ENCODE data around the gene HMCN1.
A peak's percentile ranks its signal among the peaks of the same experiment; 100 is the strongest.

The HMCN1 gene

GRCh38 chr1:185895208-185895900 lies 161.2 kb downstream of the HMCN1 start:
- Histone ChIP-seq H3K9me3 (ENCODE audit: control insufficient read depth, insufficient read depth, low read length) (no peaks in the 10 kb centered on the region), H3K4me1 (ENCODE audit: control insufficient read depth, insufficient read depth, low read length) (no peaks in the 10 kb centered on the region), H3K4me3 (ENCODE audit: low read length) (no peak overlapping the region), H3K27ac (ENCODE audit: low read length) (no peak overlapping the region), H3K27me3 (ENCODE audit: control insufficient read depth, insufficient read depth, low read length) (no peaks in the 10 kb centered on the region), H3K36me3 (ENCODE audit: control insufficient read depth, insufficient read depth, low read length) (no peaks in the 10 kb centered on the region)
- DNase-seq (ENCODE audit: low read depth, low spot score), result no peak
- WGBS (ENCODE audit: insufficient coverage, insufficient read length), result no CpG with 5 or more reads among the region's 1 CpG

- H3K36me3 ChIP-seq (ENCODE audit: control insufficient read depth, insufficient read depth, low read length), result no peaks in the 10 kb centered on the region
- H3K4me1 ChIP-seq (ENCODE audit: control insufficient read depth, insufficient read depth, low read length), result no peaks in the 10 kb centered on the region
- no peaks in the 10 kb centered on the region for H3K9me3 ChIP-seq (ENCODE audit: control insufficient read depth, insufficient read depth, low read length)
- no peak overlapping the region for H3K4me3 ChIP-seq (ENCODE audit: low read length)
- H3K27ac ChIP-seq (ENCODE audit: low read length), result no peak overlapping the region
- H3K27me3 ChIP-seq (ENCODE audit: control insufficient read depth, insufficient read depth, low read length), result no peaks in the 10 kb centered on the region
- DNase-seq (ENCODE audit: low read depth, low spot score), result no peak
Observed at GRCh38 chr1:185896863-185897262, 162.7 kb downstream of the HMCN1 start.

- no peak for DNase-seq (ENCODE audit: low read depth, low spot score)
- no peak overlapping the region for H3K27ac ChIP-seq (ENCODE audit: low read length)
- no peaks in the 10 kb centered on the region for H3K9me3 ChIP-seq (ENCODE audit: control insufficient read depth, insufficient read depth, low read length)
- no CpG with 5 or more reads among the region's 1 CpG for WGBS (ENCODE audit: insufficient coverage, insufficient read length)
- no peaks in the 10 kb centered on the region for H3K27me3 ChIP-seq (ENCODE audit: control insufficient read depth, insufficient read depth, low read length)
- H3K36me3 ChIP-seq (ENCODE audit: control insufficient read depth, insufficient read depth, low read length), result no peaks in the 10 kb centered on the region
- no peaks in the 10 kb centered on the region for H3K4me1 ChIP-seq (ENCODE audit: control insufficient read depth, insufficient read depth, low read length)
- no peak overlapping the region for H3K4me3 ChIP-seq (ENCODE audit: low read length)
Observed at GRCh38 chr1:185906186-185906585, 172.0 kb downstream of the HMCN1 start.

GRCh38 chr1:185907246-185907645 lies 173.1 kb downstream of the HMCN1 start:
- Histone ChIP-seq H3K36me3 (ENCODE audit: control insufficient read depth, insufficient read depth, low read length) (no peaks in the 10 kb centered on the region), H3K4me1 (ENCODE audit: control insufficient read depth, insufficient read depth, low read length) (no peaks in the 10 kb centered on the region; the same call in 1 of the 2 replicates), H3K4me3 (ENCODE audit: low read length) (no peak overlapping the region), H3K27me3 (ENCODE audit: control insufficient read depth, insufficient read depth, low read length) (no peaks in the 10 kb centered on the region), H3K27ac (ENCODE audit: low read length) (no peak overlapping the region), H3K9me3 (ENCODE audit: control insufficient read depth, insufficient read depth, low read length) (no peaks in the 10 kb centered on the region)
- DNase-seq (ENCODE audit: low read depth, low spot score), result no peak
- WGBS (ENCODE audit: insufficient coverage, insufficient read length), result no CpG with 5 or more reads among the region's 2 CpGs

GRCh38 chr1:185911978-185912377 lies 177.8 kb downstream of the HMCN1 start:
- WGBS (ENCODE audit: insufficient coverage, insufficient read length), result no CpG with 5 or more reads among the region's 4 CpGs
- H3K36me3 ChIP-seq (ENCODE audit: control insufficient read depth, insufficient read depth, low read length), result no peaks in the 10 kb centered on the region
- H3K4me1 ChIP-seq (ENCODE audit: control insufficient read depth, insufficient read depth, low read length), result peaks cover 4% of the 10 kb centered on the region; the same call in 1 of the 2 replicates
- no peak overlapping the region for H3K27ac ChIP-seq (ENCODE audit: low read length)
- H3K27me3 ChIP-seq (ENCODE audit: control insufficient read depth, insufficient read depth, low read length), result no peaks in the 10 kb centered on the region
- DNase-seq (ENCODE audit: low read depth, low spot score), result no peak
- H3K9me3 ChIP-seq (ENCODE audit: control insufficient read depth, insufficient read depth, low read length), result no peaks in the 10 kb centered on the region
- H3K4me3 ChIP-seq (ENCODE audit: low read length), result no peak overlapping the region

- peak; percentile 71 for DNase-seq (ENCODE audit: low read depth, low spot score)
- no peak overlapping the region for H3K4me3 ChIP-seq (ENCODE audit: low read length)
Observed at GRCh38 chr1:185912504-185912903, 178.3 kb downstream of the HMCN1 start.

GRCh38 chr1:185914089-185914488 lies 179.9 kb downstream of the HMCN1 start:
- WGBS (ENCODE audit: insufficient coverage, insufficient read length), result no CpG with 5 or more reads among the region's 1 CpG
- Histone ChIP-seq H3K36me3 (ENCODE audit: control insufficient read depth, insufficient read depth, low read length) (no peaks in the 10 kb centered on the region), H3K27me3 (ENCODE audit: control insufficient read depth, insufficient read depth, low read length) (no peaks in the 10 kb centered on the region), H3K9me3 (ENCODE audit: control insufficient read depth, insufficient read depth, low read length) (no peaks in the 10 kb centered on the region), H3K27ac (ENCODE audit: low read length) (no peak overlapping the region), H3K4me3 (ENCODE audit: low read length) (no peak overlapping the region), H3K4me1 (ENCODE audit: control insufficient read depth, insufficient read depth, low read length) (peaks cover 5% of the 10 kb centered on the region; the same call in 1 of the 2 replicates)
- DNase-seq (ENCODE audit: low read depth, low spot score), result no peak

More at GRCh38 chr1:185912504-185912903, 178.3 kb downstream of the HMCN1 start:
- Histone ChIP-seq H3K27ac (ENCODE audit: low read length) (no peak overlapping the region), H3K27me3 (ENCODE audit: control insufficient read depth, insufficient read depth, low read length) (no peaks in the 10 kb centered on the region), H3K4me1 (ENCODE audit: control insufficient read depth, insufficient read depth, low read length) (peaks cover 4% of the 10 kb centered on the region; the same call in 1 of the 2 replicates), H3K9me3 (ENCODE audit: control insufficient read depth, insufficient read depth, low read length) (no peaks in the 10 kb centered on the region), H3K36me3 (ENCODE audit: control insufficient read depth, insufficient read depth, low read length) (no peaks in the 10 kb centered on the region)
- WGBS (ENCODE audit: insufficient coverage, insufficient read length), result no CpG with 5 or more reads among the region's 2 CpGs

- DNase-seq (ENCODE audit: low read depth, low spot score), result no peak
- H3K4me3 ChIP-seq (ENCODE audit: low read length), result no peak overlapping the region
- H3K4me1 ChIP-seq (ENCODE audit: control insufficient read depth, insufficient read depth, low read length), result peaks cover 5% of the 10 kb centered on the region; the same call in 1 of the 2 replicates
Observed at GRCh38 chr1:185916861-185917260, 182.7 kb downstream of the HMCN1 start.

GRCh38 chr1:185917646-185918045 lies 183.5 kb downstream of the HMCN1 start:
- Histone ChIP-seq H3K4me1 (ENCODE audit: control insufficient read depth, insufficient read depth, low read length) (peaks cover 3% of the 10 kb centered on the region; the same call in 1 of the 2 replicates), H3K27me3 (ENCODE audit: control insufficient read depth, insufficient read depth, low read length) (no peaks in the 10 kb centered on the region), H3K9me3 (ENCODE audit: control insufficient read depth, insufficient read depth, low read length) (no peaks in the 10 kb centered on the region), H3K36me3 (ENCODE audit: control insufficient read depth, insufficient read depth, low read length) (no peaks in the 10 kb centered on the region), H3K27ac (ENCODE audit: low read length) (no peak overlapping the region), H3K4me3 (ENCODE audit: low read length) (no peak overlapping the region)
- DNase-seq (ENCODE audit: low read depth, low spot score), result no peak
- WGBS (ENCODE audit: insufficient coverage, insufficient read length), result no CpG with 5 or more reads among the region's 3 CpGs

More at GRCh38 chr1:185916861-185917260, 182.7 kb downstream of the HMCN1 start:
- Histone ChIP-seq H3K27ac (ENCODE audit: low read length) (no peak overlapping the region), H3K9me3 (ENCODE audit: control insufficient read depth, insufficient read depth, low read length) (no peaks in the 10 kb centered on the region), H3K36me3 (ENCODE audit: control insufficient read depth, insufficient read depth, low read length) (no peaks in the 10 kb centered on the region), H3K27me3 (ENCODE audit: control insufficient read depth, insufficient read depth, low read length) (no peaks in the 10 kb centered on the region)

- no CpG with 5 or more reads among the region's 3 CpGs for WGBS (ENCODE audit: insufficient coverage, insufficient read length)
- H3K4me3 ChIP-seq (ENCODE audit: low read length), result no peak overlapping the region
Observed at GRCh38 chr1:185920602-185921001, 186.4 kb downstream of the HMCN1 start.

GRCh38 chr1:185921636-185922035 lies 187.4 kb downstream of the HMCN1 start:
- H3K9me3 ChIP-seq (ENCODE audit: control insufficient read depth, insufficient read depth, low read length), result no peaks in the 10 kb centered on the region

More at GRCh38 chr1:185920602-185921001, 186.4 kb downstream of the HMCN1 start:
- Histone ChIP-seq H3K9me3 (ENCODE audit: control insufficient read depth, insufficient read depth, low read length) (no peaks in the 10 kb centered on the region), H3K4me1 (ENCODE audit: control insufficient read depth, insufficient read depth, low read length) (peaks cover 1% of the 10 kb centered on the region; the same call in 1 of the 2 replicates), H3K27me3 (ENCODE audit: control insufficient read depth, insufficient read depth, low read length) (no peaks in the 10 kb centered on the region), H3K27ac (ENCODE audit: low read length) (no peak overlapping the region), H3K36me3 (ENCODE audit: control insufficient read depth, insufficient read depth, low read length) (no peaks in the 10 kb centered on the region)
- DNase-seq (ENCODE audit: low read depth, low spot score), result no peak

More at GRCh38 chr1:185921636-185922035, 187.4 kb downstream of the HMCN1 start:
- no peak overlapping the region for H3K27ac ChIP-seq (ENCODE audit: low read length)
- no CpG with 5 or more reads among the region's 1 CpG for WGBS (ENCODE audit: insufficient coverage, insufficient read length)
- H3K27me3 ChIP-seq (ENCODE audit: control insufficient read depth, insufficient read depth, low read length), result no peaks in the 10 kb centered on the region
- peaks cover 1% of the 10 kb centered on the region; the same call in 1 of the 2 replicates for H3K4me1 ChIP-seq (ENCODE audit: control insufficient read depth, insufficient read depth, low read length)
- no peak overlapping the region for H3K4me3 ChIP-seq (ENCODE audit: low read length)
- H3K36me3 ChIP-seq (ENCODE audit: control insufficient read depth, insufficient read depth, low read length), result no peaks in the 10 kb centered on the region
- no peak for DNase-seq (ENCODE audit: low read depth, low spot score)

Data from iPS DF 6.9 (cell line).